NCI-H345 treated with DMSO at 0.1 percent for 48 hours (cell line): Measurements from ENCODE around the gene TRPC6.

Experiments used
- DNase-seq: peaks from one replicate; lab custom pipeline; 2025; ENCODE audit not compliant: unreplicated experiment; lab: John Stamatoyannopoulos, UW

TRPC6 gene

DNA sequence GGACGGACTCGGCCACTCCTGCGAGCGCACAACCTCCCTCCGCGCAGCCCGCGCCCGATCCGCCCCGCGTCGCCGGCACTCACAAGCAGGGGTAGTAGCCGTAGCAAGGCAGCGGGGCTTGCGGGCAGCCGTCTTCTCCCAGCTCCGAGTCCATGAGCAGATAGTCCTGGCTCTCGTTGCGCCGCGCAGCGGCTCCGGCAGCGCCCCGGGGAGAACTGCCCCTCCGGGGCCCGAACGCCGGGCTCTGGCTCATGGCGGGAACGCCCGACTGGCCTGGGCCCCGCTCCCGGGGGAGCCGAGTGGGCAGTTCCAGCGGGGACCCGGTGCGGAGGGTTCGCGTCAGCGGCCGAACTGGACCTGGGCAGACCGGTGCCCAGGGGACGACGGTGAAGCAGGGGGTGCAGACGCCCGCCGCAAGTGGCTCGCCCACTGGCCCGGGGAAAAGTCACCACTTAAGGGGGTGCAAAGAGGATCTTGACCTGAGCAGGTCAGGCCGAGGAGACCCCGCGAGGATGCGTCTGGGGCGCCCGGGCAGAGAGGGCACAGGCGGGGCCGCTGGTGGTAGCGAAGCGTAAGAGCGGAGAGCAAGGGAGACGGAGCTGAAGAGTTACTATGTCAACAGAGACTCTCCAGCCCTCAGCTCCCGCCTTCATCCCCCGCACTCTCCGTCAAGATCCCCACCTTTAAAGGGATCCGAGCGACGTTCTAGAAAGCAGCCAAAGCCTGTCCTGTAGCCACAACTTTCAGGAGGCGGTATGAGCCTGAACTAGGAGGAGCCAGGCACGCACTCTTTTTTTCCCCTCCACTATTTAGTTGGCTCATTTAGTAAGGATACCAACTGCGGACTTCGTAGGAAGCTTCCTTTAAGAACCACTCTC lies at the start of gene TRPC6:
Gene TRPC6, minus strand, starts transcription at position 757 of the 878 bp plus-strand sequence. Its CDS starts 504 bp downstream, at position 253.
- DNase-seq, result no peak

DNA sequence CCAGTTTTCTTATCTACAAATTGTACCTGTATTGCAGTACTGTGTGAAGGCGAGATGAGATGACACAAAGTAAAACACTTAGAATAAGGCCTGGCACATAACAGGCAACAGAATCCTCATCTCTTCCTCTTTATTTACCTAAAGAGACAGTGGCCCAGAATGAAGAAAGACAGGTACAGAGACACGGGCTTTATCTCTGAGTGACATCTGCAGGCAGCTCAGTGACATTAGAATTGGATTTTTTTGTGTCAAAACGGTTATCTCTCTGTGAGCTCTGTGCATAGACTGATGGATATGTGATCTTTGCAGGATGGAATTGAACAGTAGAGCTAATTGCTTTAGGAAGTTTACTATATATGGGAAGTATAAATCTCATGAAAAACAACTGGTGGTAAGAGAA lies 36.2 kb upstream of the TRPC6 start:
- no peak for DNase-seq

DNA sequence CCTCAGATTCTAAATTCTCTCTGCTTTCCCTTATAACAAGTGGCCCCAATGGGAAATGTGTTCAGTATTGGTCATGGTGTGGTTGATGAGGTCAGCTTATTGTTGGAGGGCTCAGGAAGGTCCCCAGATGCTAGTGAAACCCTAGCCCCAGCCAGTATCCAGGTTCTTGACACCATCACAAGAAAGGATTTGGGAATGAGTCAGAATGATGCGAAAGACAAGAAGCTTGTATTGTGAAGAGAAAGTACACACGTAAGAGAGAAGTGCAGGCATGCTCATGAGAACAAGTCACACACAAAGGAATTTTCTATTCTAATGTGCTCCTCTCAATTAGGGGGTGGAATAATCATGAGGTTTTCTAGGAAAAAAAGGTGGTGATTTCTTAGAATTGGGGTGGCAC lies 34.9 kb upstream of the TRPC6 start:
- DNase-seq, result no peak

DNA sequence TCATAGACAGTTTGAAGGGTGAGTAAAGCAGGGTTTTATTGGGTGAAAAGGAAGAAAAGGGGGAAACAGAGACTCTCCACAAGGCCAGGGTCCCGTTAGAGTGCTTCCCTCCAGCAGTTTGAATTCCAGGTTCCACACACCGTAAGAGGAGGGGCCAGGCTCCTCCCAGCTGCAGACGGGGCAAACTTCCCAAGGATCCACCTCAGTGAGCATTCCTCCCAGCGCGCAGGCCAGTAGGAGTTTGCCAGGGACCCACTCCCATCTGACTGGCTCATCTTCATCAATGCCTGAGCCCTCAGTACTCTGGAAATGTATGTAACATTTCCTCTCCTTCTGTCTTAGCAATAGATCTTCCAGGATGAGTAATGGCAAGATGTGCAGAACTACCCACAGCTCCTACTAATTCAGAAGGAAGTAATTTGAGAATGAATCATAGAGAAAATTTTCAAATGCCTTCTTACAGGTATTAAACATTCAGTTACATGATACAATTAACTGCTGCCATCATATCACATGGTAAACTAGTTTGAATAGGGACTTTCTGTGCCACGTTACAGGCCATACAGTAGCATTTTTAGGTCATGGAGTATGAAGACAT lies 34.0 kb upstream of the TRPC6 start:
- no peak for DNase-seq

DNA sequence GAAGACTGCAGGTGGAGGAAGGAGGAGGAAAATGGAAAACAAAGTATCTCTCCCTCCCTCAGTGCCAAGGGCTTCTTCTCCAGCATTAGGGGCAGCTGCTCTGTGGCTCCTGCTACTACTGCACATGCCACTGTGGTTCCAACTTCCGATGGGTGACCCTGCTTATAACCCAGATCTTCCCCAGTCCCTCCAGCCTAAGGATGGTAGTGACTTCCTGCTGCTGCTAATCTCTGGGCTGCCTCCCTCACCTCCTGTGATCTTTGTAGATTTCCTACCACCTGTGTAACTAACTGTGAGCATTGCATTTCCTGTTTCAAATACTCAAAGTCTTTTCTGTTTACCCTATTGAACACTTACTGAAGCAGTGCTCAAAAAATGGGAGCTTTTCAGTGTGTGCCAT lies 28.7 kb upstream of the TRPC6 start:
- no peak for DNase-seq

DNA sequence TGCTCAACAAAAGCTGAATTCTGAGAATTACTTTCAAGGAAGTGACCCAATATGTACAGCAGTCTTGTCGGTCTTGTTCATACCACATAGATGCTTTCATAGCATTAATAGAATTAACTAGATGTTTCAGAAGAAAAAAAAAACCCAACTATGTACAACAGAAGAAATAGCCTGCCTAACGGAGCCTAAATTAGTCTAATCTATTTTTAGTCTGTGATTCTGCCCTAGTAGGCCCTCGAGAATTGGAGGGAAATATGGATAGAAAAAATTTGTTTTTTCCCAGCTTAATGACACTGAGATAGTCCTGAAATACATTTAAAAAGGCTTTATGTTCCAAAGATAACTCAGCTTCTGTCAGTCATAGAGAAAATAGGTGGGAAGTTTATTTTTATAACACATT lies 17.1 kb upstream of the TRPC6 start:
- DNase-seq, result no peak

DNA sequence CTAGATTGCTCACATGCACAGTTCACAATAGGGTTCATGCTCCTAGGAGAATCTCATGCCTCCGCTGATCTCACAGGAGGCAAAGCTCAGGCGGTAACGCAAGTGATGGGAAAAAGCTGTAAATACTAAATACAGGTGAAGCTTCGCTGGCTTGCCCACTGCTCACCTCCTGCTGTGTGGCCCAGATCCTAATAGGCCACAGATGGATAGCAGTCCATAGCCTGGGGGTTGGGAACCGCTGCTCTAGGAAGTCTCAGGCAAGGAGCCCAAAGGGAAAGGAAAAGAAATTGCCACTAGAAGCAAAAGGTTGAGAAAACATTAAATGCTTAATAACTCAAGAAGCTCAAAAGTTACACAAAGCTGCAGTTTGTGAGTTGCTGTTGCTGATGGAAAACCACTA lies 3.2 kb upstream of the TRPC6 start:
- no peak for DNase-seq

DNA sequence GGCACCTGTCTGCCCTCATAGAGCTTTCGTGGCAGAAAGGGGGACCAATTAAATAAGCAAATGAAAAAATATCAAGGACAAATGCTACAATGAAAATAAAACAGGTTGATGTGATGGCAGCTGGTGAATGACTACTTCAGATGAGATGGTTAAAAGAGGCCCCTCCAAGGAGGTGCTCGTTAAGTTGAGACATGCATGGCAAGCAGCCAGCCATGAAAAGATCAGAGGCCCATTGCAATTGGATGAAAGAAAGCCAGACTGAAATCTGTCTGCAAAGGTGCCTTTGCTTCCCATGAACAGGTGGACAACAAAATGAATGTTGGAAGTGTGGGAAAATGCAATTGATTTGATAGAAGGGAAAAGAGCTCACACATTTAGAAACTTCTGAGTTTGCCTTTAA lies 848 bp upstream of the TRPC6 start:
- peak; percentile 9 for DNase-seq

DNA sequence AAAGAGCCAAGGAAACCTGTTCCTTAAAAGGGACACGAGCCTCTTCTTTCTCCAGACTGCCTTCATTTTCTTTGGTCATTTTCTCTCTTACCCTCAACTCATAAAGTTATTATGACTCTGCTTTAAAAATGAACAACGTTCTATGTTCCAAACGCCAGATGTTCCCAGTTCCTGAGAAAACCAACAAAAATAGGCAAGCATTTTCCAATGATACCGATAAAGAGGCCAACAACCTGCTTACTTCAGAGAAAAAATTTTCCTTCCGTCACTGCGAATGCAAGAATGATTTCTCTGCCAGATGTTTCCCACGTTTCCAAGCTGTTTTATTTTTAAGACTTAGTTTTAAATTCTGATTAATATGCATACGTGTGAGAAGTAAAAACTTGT lies 315 bp upstream of the TRPC6 start:
- no peak for DNase-seq

DNA sequence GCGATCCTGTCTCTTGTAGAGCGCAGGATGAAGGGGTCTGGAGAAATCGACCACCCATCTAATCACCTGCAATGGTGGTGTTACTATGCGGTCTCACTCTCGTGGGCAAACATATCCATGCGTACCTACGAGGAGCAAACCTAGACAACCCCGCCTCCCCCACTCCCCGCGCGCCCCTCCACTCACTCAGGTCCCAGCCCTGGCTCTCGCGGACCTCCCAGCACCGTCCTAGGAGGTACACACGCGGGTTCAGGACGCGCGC lies 887 bp downstream of the TRPC6 start:
- no peak for DNase-seq

DNA sequence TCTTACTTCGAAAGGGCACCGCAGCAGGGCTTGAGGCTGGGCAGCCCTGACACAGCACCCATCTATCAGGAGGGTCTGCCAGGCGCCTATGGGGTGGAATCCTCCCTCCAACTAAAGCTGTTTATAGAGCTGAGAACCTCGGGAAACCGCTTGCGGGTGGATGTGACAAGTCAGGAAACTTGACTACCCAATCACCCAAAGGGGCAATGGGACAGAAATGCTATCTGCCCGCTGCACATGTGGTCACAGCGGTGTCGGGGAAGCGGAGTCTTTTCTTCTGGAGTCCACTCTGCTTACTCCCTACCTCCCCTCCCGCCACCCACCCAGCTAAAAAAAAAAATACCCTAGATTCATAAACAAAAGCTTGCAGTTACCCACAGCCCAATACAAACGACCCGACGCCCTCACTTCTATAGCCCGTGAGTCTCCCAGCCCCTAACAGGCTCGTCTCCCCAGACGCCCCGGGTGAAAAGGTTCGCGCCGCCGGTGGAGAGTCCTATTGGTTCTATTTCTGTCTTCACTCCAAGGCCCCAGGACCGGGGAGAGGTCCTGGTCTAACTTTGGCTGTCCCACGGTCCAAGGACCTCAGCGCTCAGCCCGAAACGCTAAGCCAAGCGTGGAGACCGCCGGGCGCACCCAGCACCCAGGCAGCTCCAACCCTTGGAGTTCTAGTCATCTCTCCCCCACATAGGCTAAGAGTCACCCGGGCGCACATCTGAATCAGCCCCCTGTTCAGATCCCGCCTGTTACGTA lies 1.4 kb downstream of the TRPC6 start:
- no peak for DNase-seq

DNA sequence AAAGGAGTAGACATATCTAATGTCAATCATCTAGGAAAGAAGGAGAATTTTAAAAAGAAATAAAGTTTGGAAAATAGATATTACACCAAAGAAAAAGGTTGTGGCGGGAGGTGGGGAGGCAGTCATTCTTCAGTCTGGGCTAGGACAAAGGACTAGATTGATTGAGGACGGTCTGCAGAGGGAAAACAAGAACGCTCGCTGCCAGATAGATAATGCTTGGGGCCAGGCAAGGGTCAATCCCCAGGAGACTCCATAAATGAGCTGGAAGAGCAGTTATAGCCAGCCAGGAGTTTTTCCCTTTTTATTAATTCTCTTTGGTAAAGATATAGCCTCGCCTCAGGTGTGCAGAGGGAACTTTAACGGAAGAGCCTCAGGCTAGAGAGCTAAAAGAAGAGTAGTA lies 6.3 kb downstream of the TRPC6 start:
- DNase-seq, result no peak

DNA sequence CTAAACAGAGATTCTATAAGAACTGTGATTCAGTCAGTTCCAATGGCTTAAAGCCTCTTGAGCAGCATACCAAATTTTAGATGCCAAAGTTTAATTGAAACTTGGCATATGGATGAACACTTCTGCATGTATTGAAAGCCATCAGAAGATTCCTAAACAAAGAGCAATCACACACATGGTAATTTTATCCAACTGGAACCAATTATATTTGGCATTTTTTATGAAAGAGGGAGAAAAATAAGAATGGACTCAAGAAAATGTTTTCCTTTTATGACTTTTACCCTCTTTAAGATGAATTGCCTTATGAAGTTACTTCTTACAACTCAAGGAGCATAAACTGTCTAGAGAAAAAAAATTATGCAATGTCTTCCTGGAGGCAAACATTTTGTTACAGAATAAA lies 7.4 kb downstream of the TRPC6 start:
- DNase-seq, result no peak

DNA sequence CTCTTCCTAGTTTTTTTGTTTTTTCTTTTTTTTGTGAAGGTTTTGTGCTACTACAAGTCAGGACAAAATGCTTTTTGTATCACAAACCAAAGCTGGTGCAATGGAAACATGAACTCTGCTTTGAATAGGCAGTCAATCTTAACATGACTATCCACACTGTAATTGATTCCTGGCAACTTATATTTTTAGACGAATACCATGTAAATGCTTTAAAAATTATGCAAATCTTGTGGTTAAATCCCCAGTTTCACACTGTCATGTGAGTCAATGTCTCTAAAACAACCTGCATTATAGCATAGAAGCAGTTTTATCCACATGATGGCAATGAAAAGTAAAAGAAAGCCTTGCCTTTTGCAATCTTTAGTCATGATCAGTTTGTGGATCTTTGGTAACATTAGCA lies 8.9 kb downstream of the TRPC6 start:
- DNase-seq, result no peak

DNA sequence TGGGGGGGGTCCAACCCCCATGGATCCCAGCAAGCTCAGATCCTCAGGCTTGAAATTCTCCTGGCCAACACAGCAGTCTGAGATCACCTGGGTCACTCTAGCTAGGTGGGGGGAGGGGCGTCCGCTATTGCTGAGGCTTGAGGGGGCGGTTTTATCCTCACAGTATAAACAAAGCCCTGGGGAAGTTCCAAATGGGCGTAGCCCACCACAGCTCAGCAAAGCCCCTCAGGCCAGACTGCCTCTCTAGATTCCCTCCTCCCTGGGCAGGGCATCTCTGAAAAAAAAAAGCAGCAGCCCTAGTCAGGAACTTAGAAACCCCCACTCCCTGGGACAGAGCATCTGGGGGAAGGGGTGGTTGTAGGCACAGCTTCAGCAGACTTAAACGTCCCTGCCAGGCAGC lies 16.7 kb downstream of the TRPC6 start:
- no peak for DNase-seq

DNA sequence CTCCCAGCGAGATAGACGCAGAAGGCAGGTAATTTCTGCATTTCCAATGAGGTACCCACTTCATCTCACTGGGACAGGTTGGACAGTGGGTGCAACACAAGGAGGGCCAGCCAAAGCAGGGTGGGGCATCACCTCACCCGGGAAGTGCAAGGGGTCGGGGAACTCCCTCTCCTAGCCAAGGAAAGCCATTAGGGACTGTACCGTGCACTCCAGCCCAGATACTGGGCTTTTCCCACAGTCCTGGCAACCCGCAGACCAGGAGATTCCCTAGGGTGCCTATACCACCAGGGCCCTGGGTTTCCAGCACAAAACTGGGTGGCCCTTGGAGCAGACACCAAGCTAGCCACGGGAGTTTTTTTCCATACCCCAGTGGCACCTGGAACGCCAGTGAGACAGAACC lies 17.2 kb downstream of the TRPC6 start:
- DNase-seq, result no peak

DNA sequence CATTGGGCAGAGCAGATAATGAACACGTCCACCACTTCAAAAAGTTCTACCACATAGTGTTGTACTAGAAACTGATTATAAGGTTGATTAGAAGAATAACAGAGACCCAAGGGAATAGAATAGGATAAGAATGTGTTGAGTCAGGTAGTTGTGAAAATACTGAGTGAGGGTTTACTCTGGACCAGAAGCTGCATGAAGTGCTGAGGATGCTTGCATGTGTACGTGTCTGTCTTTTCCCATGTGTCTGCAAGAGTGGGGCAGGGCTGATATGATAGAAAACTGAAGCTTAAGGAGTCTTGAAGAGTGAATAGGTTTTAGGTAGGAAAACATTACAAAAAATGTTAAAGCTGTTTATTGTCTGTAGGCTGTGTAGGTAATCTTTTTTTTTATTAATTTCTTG lies 20.6 kb downstream of the TRPC6 start:
- no peak for DNase-seq

DNA sequence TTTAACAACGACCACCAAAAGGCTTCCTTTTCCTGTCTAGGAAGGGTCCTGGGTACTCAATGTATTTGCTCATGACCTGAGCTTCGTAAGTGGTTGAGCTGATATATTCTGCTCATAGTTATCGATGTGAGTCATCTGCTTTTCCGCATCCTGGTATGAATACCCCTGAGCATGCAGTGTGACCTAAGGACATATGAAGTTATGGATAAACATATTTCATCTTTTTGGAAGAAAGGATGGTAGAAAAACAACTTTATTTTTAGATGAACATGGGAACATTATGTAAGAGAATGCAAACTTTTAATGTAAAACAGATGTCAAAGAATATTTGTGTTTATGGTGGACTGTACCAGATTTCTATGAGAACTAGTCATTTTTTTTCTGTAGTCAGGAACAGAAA lies 28.4 kb downstream of the TRPC6 start:
- no peak for DNase-seq

DNA sequence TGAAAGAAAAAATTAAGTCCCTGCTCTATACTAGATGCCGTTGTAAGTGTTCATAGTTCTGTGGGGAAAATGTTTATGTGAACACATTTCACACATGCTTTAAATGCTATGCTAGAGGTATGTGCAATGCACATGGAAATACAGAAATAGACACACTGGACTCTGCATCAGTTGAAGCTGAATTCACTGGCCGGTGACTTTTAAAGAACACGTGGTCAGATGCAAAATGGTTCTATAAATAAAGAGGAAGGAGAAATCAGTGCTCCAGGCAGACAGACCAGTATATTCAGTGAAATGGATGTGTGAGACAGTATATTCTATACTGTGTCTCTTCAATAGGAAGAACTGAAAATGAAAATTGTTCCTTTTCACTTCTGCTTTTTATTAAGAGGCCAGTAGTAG lies 29.9 kb downstream of the TRPC6 start:
- DNase-seq, result no peak

DNA sequence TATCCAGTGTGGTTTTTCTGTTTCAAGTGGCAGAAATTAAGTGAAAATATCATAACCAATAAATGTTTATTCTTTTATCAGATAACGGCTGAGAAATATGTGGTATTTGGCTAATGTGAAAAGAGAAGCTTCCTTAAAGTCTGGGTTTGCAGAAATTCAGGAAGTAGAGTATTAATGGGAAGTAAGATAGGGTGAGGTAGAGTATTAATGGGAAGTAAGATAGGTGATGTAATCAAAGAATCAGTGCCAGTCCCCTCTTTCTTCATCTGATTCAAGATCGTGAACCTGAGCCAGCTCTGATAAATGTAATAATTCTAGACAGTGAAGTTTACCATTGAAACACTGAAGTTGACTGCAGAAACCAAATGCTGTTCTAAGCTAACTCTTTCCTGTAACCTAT lies 30.9 kb downstream of the TRPC6 start:
- DNase-seq, result no peak

DNA sequence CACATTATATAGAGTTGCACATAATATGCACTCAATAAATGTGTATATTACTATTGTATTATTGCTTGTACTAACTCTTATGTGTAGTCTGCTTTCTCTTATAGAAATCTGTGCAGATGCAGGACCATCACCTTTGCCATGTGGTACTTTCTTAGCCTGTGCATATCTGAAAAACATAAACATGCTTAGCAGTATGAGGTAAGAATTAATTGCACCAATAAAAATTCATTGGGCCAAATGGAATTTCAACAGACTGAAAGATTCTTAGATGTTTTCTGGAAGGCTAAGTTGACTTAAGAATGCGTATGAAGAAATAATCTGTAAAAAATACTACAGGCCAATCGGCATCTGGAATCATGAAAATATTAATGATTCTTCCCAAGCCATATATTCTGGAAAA lies 55.3 kb downstream of the TRPC6 start:
- no peak for DNase-seq

DNA sequence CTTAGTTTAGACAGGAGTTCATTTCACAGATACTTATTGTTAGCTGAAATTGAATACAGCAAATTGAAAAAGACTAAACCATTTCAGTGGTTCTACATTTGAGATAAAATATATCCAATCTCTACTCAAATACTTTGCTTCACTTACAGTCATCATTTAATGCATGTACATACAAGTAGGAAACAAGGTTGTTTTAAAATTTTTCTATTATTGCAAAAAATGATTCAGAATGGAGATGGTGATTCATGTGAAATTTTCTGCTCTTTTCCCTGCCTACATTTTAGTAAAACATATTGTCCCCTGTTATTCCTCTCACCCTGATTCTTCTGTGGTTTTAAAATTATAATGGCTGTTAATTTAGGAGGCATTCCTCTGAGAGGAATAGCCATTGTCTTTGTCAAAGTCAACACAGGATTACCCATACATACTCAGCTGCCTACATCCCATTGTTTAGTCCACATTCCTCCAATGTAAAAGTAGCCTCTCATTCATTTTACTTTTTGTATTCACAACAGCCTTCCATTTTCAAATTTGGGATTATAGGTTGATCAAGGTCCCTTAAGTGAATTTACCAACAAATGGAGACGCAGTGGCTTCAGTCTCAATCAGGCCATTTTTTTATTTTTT lies 60.1 kb downstream of the TRPC6 start:
- DNase-seq, result no peak
